CD4-positive, alpha-beta T cell (primary cell): ENCODE data around the gene MIOX. TPM values are rescaled to one million over a fixed set of nuclear protein-coding genes. Genes with fewer than 3 reads are reported as not detected.

Source experiments
- ATAC-seq: fragments of 200-7000 bp; cut with Tn5 transposase; one replicate; pipeline ENCODE4 v1.10.0; 2022; ENCODE audit warnings: mild to moderate bottlenecking; ENCODE audit not compliant: poor library complexity
- CTCF ChIA-PET: fragments of 350-600 bp; sonication (Branson Sonifier 250); formaldehyde crosslinking; loops from one replicate; lab custom pipeline; 2021; ENCODE audit warnings: antibody characterized with exemption, inconsistent platforms; lab: Charles Lee
- POLR2A ChIA-PET: fragments of 350-600 bp; sonication (Branson Sonifier 250); formaldehyde crosslinking; loops from one replicate; lab custom pipeline; 2021; ENCODE audit warnings: antibody characterized with exemption, inconsistent platforms; lab: Charles Lee
- DNase-seq, 14 experiments: peaks; one replicate each; pipeline ENCODE4 v3.0.0-alpha.2; 2013 to 2020; ENCODE audit warnings: mixed read lengths in 2 of 14
- H3K27ac ChIP-seq, 2 donors: one replicate each; pipeline versions ENCODE4 v1.5.1 to v1.7.0; 2013; ENCODE audit warnings: low read length in 2 of 2, low read depth in 1 of 2, mild to moderate bottlenecking in 1 of 2
- H3K27me3 ChIP-seq, 2 experiments: 1 replicate in 1 of 2; 2 replicates in 1 of 2; pipeline versions ENCODE4 v1.6.1 to v1.7.0; 2013; ENCODE audit warnings: low read length in 2 of 2, control low read depth in 1 of 2, mild to moderate bottlenecking in 1 of 2, moderate library complexity in 1 of 2; ENCODE audit not compliant: insufficient read depth in 2 of 2, control insufficient read depth in 1 of 2
- H3K36me3 ChIP-seq: one replicate; pipeline ENCODE4 v1.6.1; 2013; ENCODE audit warnings: low read length, control low read depth; ENCODE audit not compliant: insufficient read depth
- H3K4me1 ChIP-seq: one replicate; pipeline ENCODE4 v1.6.1; 2013; ENCODE audit warnings: low read length, control low read depth; ENCODE audit not compliant: insufficient read depth
- H3K4me3 ChIP-seq: one replicate; pipeline ENCODE4 v1.5.1; 2013; ENCODE audit warnings: mild to moderate bottlenecking, low read length, moderate library complexity
- H3K9me3 ChIP-seq, 2 experiments: 1 replicate in 1 of 2; 2 replicates in 1 of 2; pipeline versions ENCODE4 v1.6.1 to v1.7.0; 2013; ENCODE audit warnings: low read length in 2 of 2, mild to moderate bottlenecking in 2 of 2, control low read depth in 1 of 2, moderate library complexity in 1 of 2; ENCODE audit not compliant: control insufficient read depth in 1 of 2, insufficient read depth in 1 of 2
- H3K27ac Mint-ChIP-seq: one replicate; pipeline ENCODE4 v1.8.0; 2020; ENCODE audit warnings: mixed read lengths
- H3K27me3 Mint-ChIP-seq: one replicate; pipeline ENCODE4 v1.8.0; 2021; ENCODE audit warnings: mixed read lengths
- H3K36me3 Mint-ChIP-seq: one replicate; pipeline ENCODE4 v1.8.0; 2021; ENCODE audit warnings: low read depth, mixed read lengths
- H3K4me1 Mint-ChIP-seq: one replicate; pipeline ENCODE4 v1.8.0; 2021; ENCODE audit warnings: low read depth, mixed read lengths
- H3K4me3 Mint-ChIP-seq: one replicate; pipeline ENCODE4 v1.8.0; 2020; ENCODE audit warnings: mild to moderate bottlenecking, mixed read lengths
- H3K9me3 Mint-ChIP-seq: one replicate; pipeline ENCODE4 v1.8.0; 2020; ENCODE audit warnings: mixed read lengths
- intact Hi-C, 2 experiments: fragments of 100-400 bp; cut with DNase I in 1 of 2; cut with micrococcal nuclease in 1 of 2; formaldehyde crosslinking; loops; one replicate each; pipeline versions ENCODE4 v1.15.1 to v1.9.0; 2023 to 2025; cut with DNase I, micrococcal nuclease
- total RNA-seq, 174 experiments: library from RNA in 2 of 174; stranded (reverse) in 2 of 174; gene quantifications; one replicate each; pipeline ENCODE4 v1.2.3 and lab custom pipeline; 2021 to 2026
- TF ChIP-seq, protein P1 (sequence below): fragments of 200-600 bp; IDR thresholded peaks from one replicate; pipeline ENCODE4 v1.8.0; 2022; ENCODE audit warnings: antibody characterized with exemption, mild to moderate bottlenecking

MIOX gene
- total RNA-seq, 2 experiments from 2014 or later, result not detected

DNA sequence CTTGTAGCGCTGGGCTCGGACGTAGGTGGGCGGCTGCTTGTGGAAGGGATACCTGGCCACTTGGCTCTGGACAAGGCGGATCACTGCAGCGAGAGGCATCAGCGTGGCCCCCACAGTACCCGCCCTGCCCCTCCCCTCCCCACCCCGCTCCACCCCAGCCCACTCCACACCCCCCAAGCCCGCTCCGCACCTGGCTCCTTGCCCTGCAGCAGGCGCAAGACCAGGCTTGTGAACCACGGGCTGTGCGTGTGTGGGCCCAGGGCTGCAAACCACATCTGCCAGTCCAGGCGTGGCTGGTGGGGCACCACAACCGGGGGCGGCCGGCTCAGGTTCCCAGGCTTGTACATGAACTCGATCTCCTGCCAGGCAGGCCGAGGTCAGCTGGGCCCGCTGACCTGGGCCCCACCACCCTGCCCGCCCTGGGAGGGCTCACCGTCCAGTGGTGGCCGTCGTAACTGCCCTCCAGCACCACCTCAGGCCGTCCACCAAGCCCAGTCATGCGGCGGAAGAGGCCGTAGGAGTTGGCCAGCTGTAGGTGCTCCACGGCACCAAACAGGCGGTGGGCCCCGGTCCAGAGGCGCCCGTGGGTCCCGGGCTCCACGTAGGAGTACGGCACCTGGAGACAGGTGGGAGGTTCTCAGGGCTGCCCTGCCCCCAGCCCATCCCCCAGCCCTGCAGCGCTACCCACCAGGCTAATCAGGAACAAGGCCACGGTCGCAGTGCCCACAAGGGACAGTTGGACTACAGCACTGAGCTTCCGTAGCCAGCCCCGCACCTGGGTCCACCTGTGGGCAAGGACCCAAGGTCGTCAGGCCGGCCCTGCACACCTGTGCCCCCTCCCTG, 17.9 kb downstream of the MIOX start:
- intact Hi-C loops, result loop anchor here (5.0 to 10.0 kb wide), 3 partner anchors 32 to 160 kb away; partner anchors contain the start of gene PPP6R2 (in 1 of the 2)
- CTCF ChIA-PET, result interaction anchor here (1.3 kb wide), 1 partner anchor 21 kb away, joined by 4 read pairs; the partner anchor contains the start of gene SCO2
- peaks cover 38% of the 10 kb centered on the region for H3K4me1 ChIP-seq

DNA sequence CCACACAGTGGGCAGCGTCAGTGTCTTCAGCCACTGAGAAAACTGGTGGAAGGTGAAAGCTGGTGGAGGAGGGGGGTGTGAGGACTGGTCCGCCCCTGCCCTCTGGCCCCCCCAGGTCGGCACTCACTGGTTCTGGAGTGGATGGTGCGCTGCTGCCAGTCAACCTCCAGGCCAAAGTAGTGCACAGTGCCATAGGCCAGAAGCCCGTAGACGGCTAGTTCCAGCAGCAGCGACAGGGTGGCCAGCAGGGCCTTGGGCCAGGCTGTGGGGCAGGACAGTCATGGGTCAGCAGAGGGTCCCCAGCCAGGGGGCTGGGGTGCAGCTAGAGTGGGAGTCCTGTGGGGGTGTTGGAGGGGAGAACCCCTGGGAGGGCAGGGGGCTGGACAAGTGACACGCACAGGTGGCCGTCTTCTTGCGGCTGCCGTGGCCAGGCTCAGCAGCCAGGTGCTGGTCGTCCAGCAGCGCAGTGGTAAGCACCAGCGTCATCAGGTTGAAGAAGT, 18.7 kb downstream of the MIOX start:
- DNase-seq (peak in 1 of 14 experiments; percentile 41), ATAC-seq (no peak)
- intact Hi-C loops, result loop anchor here (5.0 to 10.0 kb wide), 3 partner anchors 33 to 161 kb away; partner anchors contain the start of gene PPP6R2 (in 1 of the 2)
- Mint-ChIP-seq H3K9me3 (no peaks in the 10 kb centered on the region), H3K27ac (no peak overlapping the region), H3K4me1 (peaks cover 21% of the 10 kb centered on the region), H3K27me3 (no peaks in the 10 kb centered on the region), H3K4me3 (no peak overlapping the region), H3K36me3 (peaks cover 15% of the 10 kb centered on the region)
- CTCF ChIA-PET, result no interaction called here
- H3K27me3 ChIP-seq, result no peaks in the 10 kb centered on the region
- peaks cover 38% of the 10 kb centered on the region for H3K4me1 ChIP-seq
- H3K27ac ChIP-seq, result no peak overlapping the region
- H3K4me3 ChIP-seq, result no peak overlapping the region
- peaks cover 37% of the 10 kb centered on the region for H3K36me3 ChIP-seq
- no peaks in the 10 kb centered on the region for H3K9me3 ChIP-seq
- TF ChIP-seq, protein P1, sequence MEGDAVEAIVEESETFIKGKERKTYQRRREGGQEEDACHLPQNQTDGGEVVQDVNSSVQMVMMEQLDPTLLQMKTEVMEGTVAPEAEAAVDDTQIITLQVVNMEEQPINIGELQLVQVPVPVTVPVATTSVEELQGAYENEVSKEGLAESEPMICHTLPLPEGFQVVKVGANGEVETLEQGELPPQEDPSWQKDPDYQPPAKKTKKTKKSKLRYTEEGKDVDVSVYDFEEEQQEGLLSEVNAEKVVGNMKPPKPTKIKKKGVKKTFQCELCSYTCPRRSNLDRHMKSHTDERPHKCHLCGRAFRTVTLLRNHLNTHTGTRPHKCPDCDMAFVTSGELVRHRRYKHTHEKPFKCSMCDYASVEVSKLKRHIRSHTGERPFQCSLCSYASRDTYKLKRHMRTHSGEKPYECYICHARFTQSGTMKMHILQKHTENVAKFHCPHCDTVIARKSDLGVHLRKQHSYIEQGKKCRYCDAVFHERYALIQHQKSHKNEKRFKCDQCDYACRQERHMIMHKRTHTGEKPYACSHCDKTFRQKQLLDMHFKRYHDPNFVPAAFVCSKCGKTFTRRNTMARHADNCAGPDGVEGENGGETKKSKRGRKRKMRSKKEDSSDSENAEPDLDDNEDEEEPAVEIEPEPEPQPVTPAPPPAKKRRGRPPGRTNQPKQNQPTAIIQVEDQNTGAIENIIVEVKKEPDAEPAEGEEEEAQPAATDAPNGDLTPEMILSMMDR, result no peak
- POLR2A ChIA-PET, result interaction anchor here (1.4 kb wide), 1 partner anchor 116 kb away, joined by 3 read pairs; no protein-coding TSS in a partner anchor

More for the DNA sequence above, 17.9 kb downstream of the MIOX start:
- Histone ChIP-seq H3K36me3 (peaks cover 37% of the 10 kb centered on the region), H3K27ac (no peak overlapping the region), H3K9me3 (no peaks in the 10 kb centered on the region), H3K4me3 (no peak overlapping the region), H3K27me3 (no peaks in the 10 kb centered on the region)
- DNase-seq, result peak in 1 of 14 experiments; percentile 42
- Mint-ChIP-seq H3K27me3 (no peaks in the 10 kb centered on the region), H3K36me3 (peaks cover 15% of the 10 kb centered on the region), H3K4me1 (peaks cover 19% of the 10 kb centered on the region), H3K27ac (no peak overlapping the region), H3K4me3 (no peak overlapping the region), H3K9me3 (no peaks in the 10 kb centered on the region)
- POLR2A ChIA-PET, result interaction anchor here (1.5 kb wide), 1 partner anchor 23 kb away, joined by 4 read pairs; no protein-coding TSS in a partner anchor
- no peak for ATAC-seq
- TF ChIP-seq, protein P1, result no peak

DNA sequence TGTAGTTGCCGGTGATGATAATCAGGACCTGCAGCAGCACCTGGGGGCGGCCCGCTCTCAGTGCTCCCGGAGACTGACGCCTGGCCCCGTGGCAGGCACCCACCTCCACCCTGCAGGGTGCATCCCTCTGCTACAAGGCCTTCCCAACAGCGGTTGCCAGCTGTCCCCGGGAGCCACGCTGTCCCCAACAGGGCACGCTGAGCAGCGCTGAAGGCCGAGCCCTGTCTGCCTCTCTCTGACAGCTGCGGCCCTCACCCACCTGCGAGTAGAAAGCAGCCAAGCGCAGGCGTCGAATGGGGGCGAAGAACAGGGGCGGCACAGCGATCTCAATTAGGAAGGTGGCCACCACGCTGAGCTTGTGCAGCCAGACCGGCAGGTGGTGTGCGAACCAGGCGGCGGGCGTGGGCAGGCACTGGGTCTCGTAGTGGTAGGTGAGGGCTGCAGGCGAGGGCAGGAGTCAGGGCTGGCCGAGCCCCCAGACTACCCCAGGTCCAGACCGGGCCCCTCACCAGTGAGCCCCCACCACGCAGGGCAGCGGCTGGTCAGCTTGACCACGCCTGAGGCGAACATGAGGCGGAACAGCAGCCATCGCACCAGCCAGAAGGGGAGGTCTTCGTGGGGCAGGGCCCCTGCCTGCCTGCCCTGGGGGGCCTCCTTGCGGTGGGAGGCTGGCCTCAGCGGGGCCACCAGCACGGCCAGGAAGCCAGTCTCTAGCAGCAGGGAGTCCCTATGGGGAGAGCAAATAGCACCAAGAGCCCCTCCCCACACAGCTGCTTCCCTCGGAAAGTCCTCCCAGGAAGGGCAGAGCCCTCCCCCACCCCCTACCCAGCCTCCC, 19.3 kb downstream of the MIOX start:
- H3K4me1 ChIP-seq, result peaks cover 38% of the 10 kb centered on the region
- Mint-ChIP-seq H3K27ac (peak overlapping the region; percentile 89), H3K36me3 (peaks cover 15% of the 10 kb centered on the region), H3K4me3 (peak overlapping the region; percentile 45), H3K4me1 (peaks cover 21% of the 10 kb centered on the region), H3K27me3 (no peaks in the 10 kb centered on the region), H3K9me3 (no peaks in the 10 kb centered on the region)
- H3K4me3 ChIP-seq, result peak overlapping the region; percentile 92
- DNase-seq, result peak in 1 of 14 experiments; percentile 51
- peak overlapping the region; percentile 2 to 89 for H3K27ac ChIP-seq
- CTCF ChIA-PET, result no interaction called here
- H3K9me3 ChIP-seq, result no peaks in the 10 kb centered on the region
- H3K27me3 ChIP-seq, result no peaks in the 10 kb centered on the region
- POLR2A ChIA-PET, result interaction anchor here (1.4 to 4.9 kb wide), 2 partner anchors 19 to 115 kb away, joined by 3 to 250 read pairs; partner anchors contain the start of gene SCO2
- intact Hi-C loops, result loop anchor here (2.0 to 10.0 kb wide), 4 partner anchors 29 to 161 kb away; partner anchors contain the start of gene PPP6R2 (in 1 of the 2)
- ATAC-seq, result no peak
- TF ChIP-seq, protein P1, result no peak
- peaks cover 37% of the 10 kb centered on the region for H3K36me3 ChIP-seq
